ENCODE results near the gene SPRED2.

- no peak for TF ChIP-seq CTCF (IDR thresholded peaks at IDR 0.05)
- no peak for TF ChIP-seq POLR2A (IDR thresholded peaks at IDR 0.05)
Measured at GRCh38 chr2:65431421-65432226, 775 bp downstream of the SPRED2 start.

All from uterus (tissue), 2 donors.